SH-SY5Y (cell line): ENCODE measurements around the gene YIF1B.

Experiments used
- GATA2 ChIP-seq: IDR thresholded peaks from 2 replicates; pipeline ENCODE4 v1.6.1; 2011; ENCODE audit warnings: mild to moderate bottlenecking, low read depth, low read length
- GATA3 ChIP-seq: IDR thresholded peaks from 2 replicates; pipeline ENCODE4 v1.6.1; 2011; ENCODE audit warnings: low read depth, mild to moderate bottlenecking, low read length, moderate library complexity

Gene YIF1B

DNA sequence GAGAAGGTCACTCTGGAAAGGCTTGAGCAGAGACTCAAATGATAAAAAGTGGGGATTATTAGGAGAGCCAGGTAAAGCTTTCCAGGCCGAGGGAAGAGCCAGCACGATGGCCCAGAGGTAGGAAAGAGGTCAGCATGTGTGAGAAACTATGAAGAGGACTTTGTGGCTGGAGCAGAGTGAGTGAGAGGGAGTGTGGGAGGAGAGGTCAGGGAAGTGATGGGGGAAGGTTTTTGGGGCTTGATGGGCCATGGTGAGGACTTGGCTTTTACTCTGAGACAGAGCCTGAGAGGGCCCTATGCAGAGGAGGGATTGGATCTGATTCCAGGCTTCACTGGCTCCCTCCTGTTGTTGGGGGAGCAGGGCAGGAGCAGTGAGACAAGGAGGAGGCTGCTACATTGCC, 25.2 kb upstream of the YIF1B start:
- TF ChIP-seq GATA3, result no peak
- TF ChIP-seq GATA2, result no peak

DNA sequence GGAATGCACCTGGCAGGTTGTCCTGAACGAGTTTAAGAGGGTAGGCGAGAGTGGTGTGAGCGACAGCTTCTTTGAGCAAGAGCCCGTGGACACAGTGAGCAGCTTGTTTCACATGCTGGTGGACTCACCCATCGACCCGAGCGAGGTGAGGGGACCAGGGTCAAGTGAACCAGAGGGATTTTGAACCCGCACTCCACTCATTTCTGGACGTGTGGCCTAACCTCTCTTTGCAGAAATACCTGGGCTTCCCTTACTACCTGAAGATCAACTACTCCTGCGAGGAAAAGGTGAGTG, 21.6 kb upstream of the YIF1B start:
- no peak for TF ChIP-seq GATA2
- no peak for TF ChIP-seq GATA3

- TF ChIP-seq GATA2 (no peak), GATA3 (no peak)
These were observed 21.1 kb upstream of the YIF1B start for GRCh38 chr19:38336638-38337359.

DNA sequence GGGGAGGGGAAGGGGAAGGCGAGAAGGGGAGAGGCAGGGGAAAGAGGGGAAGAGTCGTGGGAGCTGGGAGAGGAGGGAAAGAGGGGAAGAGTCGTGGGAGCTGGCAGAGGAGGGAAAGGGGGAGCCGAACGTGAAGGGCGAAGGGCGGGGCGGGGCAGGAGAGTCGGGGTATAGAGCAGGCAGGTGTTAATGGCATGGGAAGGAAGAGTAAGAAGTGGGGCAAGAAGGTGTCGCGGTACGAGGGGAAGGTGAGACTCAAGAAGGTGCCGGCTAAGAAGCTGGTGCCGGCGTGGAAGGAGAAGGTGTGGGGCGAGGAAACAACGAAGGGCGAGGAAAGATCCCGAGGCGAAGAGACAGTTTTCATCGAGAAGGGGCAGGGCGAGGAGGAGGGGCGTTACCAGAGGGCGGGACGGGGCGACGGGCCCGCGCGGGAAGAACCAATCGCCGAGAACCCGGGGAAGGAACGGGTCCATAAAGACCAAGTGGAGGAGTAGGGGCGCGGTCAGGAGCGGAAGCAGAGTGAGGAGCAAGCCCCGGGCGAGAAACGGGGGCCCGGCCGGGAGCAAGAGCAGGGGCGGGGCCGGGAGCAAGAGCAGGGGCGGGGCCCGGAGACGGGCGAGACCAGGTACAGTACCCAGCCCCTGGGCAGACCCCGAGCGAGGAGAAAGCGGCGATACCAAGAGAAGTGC, 20.3 kb upstream of the YIF1B start:
- TF ChIP-seq GATA3 (no peak), GATA2 (no peak)

- TF ChIP-seq GATA3, result no peak
- no peak for TF ChIP-seq GATA2
These were observed 17.5 kb upstream of the YIF1B start for GRCh38 chr19:38333245-38333644.

- TF ChIP-seq GATA3, result no peak
- TF ChIP-seq GATA2, result no peak
These were observed 16.0 kb upstream of the YIF1B start for GRCh38 chr19:38331728-38332127.

DNA sequence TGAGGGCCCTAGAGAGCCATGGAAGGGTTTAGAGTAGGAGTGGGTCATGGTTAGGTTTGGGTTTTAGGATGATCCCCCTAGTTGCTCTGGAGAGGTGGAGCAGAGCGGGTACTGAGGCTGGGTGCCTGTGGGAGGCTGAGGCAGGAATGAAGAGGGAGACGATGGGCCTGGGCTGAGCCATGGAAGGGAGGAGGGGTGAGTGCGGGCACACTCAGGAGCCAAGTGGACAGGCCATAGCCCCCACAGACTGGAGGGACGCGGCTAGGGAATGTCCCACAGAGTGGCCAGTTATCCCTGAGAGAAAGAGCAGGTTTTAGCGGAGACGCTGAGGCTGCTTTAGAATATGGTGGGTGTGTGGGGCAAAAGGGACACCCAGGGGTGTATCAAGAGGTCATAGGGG, 13.9 kb upstream of the YIF1B start:
- no peak for TF ChIP-seq GATA2
- TF ChIP-seq GATA3, result no peak

DNA sequence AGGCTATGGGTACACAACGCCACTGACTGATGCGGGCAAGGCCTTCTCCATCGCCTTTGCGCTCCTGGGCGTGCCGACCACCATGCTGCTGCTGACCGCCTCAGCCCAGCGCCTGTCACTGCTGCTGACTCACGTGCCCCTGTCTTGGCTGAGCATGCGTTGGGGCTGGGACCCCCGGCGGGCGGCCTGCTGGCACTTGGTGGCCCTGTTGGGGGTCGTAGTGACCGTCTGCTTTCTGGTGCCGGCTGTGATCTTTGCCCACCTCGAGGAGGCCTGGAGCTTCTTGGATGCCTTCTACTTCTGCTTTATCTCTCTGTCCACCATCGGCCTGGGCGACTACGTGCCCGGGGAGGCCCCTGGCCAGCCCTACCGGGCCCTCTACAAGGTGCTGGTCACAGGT, 10.8 kb upstream of the YIF1B start:
- TF ChIP-seq GATA3 (no peak), GATA2 (no peak)

- TF ChIP-seq GATA3 (no peak), GATA2 (no peak)
These were observed 8.7 kb upstream of the YIF1B start for GRCh38 chr19:38324431-38324830.

DNA sequence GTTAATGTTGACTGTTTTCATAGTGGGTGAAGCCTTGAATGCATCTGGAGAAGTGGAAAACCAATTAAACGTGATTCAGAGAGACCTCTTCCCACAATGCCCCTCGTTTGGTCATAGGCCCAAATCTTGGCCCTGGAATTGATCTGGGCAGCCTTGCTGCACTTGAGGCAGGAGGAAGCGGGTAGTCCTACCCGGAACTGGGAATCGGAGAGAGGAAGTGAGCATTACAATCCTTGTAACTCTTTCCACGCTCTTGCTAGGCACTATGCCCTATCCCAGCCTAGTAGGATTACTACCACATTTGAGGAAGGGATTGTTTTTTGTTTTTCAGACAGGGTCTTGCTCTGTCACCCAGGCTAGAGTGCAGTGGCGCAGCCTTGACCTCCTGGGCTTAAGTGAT, 7.5 kb upstream of the YIF1B start:
- TF ChIP-seq GATA2 (no peak), GATA3 (no peak)

- no peak for TF ChIP-seq GATA2
- TF ChIP-seq GATA3, result no peak
These were observed 6.0 kb upstream of the YIF1B start for GRCh38 chr19:38321646-38322196.

DNA sequence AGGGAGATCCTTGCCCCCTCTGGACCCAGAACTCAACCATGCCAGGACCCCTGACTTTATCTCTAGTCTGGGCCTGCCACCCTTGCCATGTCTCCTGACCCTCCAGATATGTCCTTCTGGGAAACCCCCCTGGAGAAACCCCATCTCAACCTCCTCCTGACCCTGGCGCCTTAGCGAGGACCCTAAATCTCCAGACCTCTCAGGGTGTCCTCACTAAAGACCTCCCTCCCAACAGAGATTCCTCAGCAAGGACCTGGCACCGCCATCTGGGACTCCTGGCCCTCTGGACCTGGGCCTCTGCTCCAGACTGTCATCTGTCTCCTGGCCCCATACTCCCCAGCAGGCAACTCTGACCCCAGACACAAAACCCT, 5.2 kb upstream of the YIF1B start:
- TF ChIP-seq GATA3 (no peak), GATA2 (no peak)

DNA sequence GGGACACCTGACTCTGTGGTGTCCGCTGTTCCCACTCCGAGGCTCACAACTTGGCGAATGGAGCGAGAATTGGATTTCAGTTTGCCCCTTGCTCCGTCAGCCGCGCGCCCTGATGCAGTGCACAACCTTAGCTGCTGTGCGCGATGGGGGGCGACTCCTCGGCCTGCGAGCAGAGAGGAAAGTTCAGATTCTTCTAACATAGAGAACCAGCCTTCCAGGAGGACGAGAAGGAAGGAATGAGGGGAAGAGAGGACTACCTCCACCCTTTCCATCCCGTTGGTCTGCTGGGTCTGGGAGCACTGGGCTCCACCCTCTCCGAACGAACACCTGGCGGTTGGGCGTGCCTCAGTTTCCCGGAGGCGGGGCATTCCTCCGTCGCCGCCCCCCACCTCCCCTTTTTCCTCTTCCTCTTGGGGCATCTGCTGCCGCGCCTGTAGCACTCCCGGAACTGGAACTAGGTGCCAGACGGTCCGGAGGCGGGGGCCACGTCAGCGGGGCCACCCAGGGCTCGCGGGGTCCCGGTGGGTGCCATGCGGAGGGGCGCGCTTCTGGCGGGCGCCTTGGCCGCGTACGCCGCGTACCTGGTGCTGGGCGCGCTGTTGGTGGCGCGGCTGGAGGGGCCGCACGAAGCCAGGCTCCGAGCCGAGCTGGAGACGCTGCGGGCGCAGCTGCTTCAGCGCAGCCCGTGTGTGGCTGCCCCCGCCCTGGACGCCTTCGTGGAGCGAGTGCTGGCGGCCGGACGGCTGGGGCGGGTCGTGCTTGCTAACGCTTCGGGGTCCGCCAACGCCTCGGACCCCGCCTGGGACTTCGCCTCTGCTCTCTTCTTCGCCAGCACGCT, 3.9 kb upstream of the YIF1B start, which contains the start of gene KCNK6:
Gene KCNK6 (plus strand): TSS at position 425 of the 838 bp plus-strand sequence. CDS start 106 bp downstream, at position 531.
- TF ChIP-seq GATA3, result no peak

DNA sequence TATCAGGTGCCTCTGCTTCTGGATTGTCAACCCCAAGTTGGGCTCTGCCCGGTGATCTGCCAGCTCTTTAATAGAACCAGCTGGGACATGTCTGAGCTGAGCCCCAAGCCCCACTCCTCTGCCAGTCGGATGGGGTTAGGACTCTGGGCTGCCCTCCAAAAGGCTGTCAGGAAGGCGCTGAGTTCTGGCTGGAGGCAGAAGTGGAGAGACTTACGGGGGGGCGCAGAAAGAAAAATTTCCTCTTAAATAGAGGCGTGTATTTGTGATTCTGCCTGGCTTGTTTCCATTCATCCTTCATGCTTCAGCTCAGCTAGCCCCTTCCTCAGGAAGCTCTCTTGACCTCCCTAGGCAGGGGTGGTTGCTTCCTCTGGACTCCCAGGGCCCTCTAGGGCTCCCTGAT, 2.9 kb upstream of the YIF1B start:
- TF ChIP-seq GATA3 (no peak), GATA2 (no peak)
